DMS 273 (cell line): Measurements from ENCODE around the gene SLC6A20.

Experiments
- DNase-seq: peaks from one replicate; lab custom pipeline; 2025; ENCODE audit not compliant: unreplicated experiment; lab: John Stamatoyannopoulos, UW

Gene SLC6A20

GRCh38 chr3:45781271-45781670 is 15.1 kb downstream of the SLC6A20 start:
- DNase-seq = no peak

- DNase-seq = no peak
Observed at GRCh38 chr3:45779746-45780735, 16.3 kb downstream of the SLC6A20 start.

GRCh38 chr3:45778761-45779201 is 17.6 kb downstream of the SLC6A20 start:
- DNase-seq = no peak

GRCh38 chr3:45777746-45778386 is 18.5 kb downstream of the SLC6A20 start:
- no peak for DNase-seq

GRCh38 chr3:45777111-45777745 is 19.1 kb downstream of the SLC6A20 start:
- no peak for DNase-seq

GRCh38 chr3:45776611-45777010 is 19.7 kb downstream of the SLC6A20 start:
- peak; percentile 11 for DNase-seq

- no peak for DNase-seq
Observed at GRCh38 chr3:45776301-45776595, 20.1 kb downstream of the SLC6A20 start.

- DNase-seq = no peak
Observed at GRCh38 chr3:45775571-45776300, 20.6 kb downstream of the SLC6A20 start.

GRCh38 chr3:45774581-45775521 is 21.5 kb downstream of the SLC6A20 start:
- no peak for DNase-seq

- DNase-seq = no peak
Observed at GRCh38 chr3:45773714-45774449, 22.5 kb downstream of the SLC6A20 start.

- no peak for DNase-seq
Observed at GRCh38 chr3:45773072-45773471, 23.3 kb downstream of the SLC6A20 start.

GRCh38 chr3:45772341-45773035 is 23.8 kb downstream of the SLC6A20 start:
- DNase-seq = no peak

GRCh38 chr3:45771831-45772230 is 24.5 kb downstream of the SLC6A20 start:
- no peak for DNase-seq

GRCh38 chr3:45771166-45771775 is 25.1 kb downstream of the SLC6A20 start:
- DNase-seq = no peak

GRCh38 chr3:45765958-45766357 is 30.4 kb downstream of the SLC6A20 start:
- no peak for DNase-seq

- DNase-seq = no peak
Observed at GRCh38 chr3:45765266-45765851, 31.0 kb downstream of the SLC6A20 start.

- no peak for DNase-seq
Observed at GRCh38 chr3:45763303-45763675, 33.0 kb downstream of the SLC6A20 start.
